ENCODE data around the gene FAM117A. TPM values are rescaled to one million over a fixed set of nuclear protein-coding genes. Genes with fewer than 3 reads are reported as not detected.

Gene FAM117A
- total RNA-seq, 1 experiment from 2014 or later: 0.52 TPM

GRCh38 chr17:49715717-49716279, 48.1 kb downstream of the FAM117A start:
- Histone ChIP-seq H3K79me2 (ENCODE audit: low read length) (no peaks in the 10 kb centered on the region), H3K9me2 (replicated peaks; ENCODE audit: insufficient read depth, low read length) (no peaks in the 10 kb centered on the region), H2AFZ (ENCODE audit: low read length) (no peak overlapping the region), H3K36me3 (ENCODE audit: insufficient read depth, low read length) (no peaks in the 10 kb centered on the region), H3K27ac (ENCODE audit: low read length) (no peak overlapping the region), H3K27me3 (ENCODE audit: low read length) (no peaks in the 10 kb centered on the region; the same call in 1 of the 2 replicates), H3K4me2 (ENCODE audit: low read depth, low read length, poor library complexity, severe bottlenecking) (no peak overlapping the region), H3K4me1 (ENCODE audit: low read length) (no peaks in the 10 kb centered on the region), H3K4me3 (ENCODE audit: low read length) (no peak overlapping the region), H3K9me3 (ENCODE audit: low read length) (no peaks in the 10 kb centered on the region), H3K9ac (ENCODE audit: low read length) (no peak overlapping the region), H4K20me1 (ENCODE audit: insufficient read depth, low read depth, low read length) (no peaks in the 10 kb centered on the region)
- no peak for DNase-seq

- H3K4me3 ChIP-seq (ENCODE audit: low read length): no peak overlapping the region
- H3K9me3 ChIP-seq (ENCODE audit: low read length): no peaks in the 10 kb centered on the region
- H3K4me2 ChIP-seq (ENCODE audit: low read depth, low read length, poor library complexity, severe bottlenecking): no peak overlapping the region
- H3K4me1 ChIP-seq (ENCODE audit: low read length): no peaks in the 10 kb centered on the region
- no peaks in the 10 kb centered on the region for H4K20me1 ChIP-seq (ENCODE audit: insufficient read depth, low read depth, low read length)
- H3K9me2 ChIP-seq (replicated peaks; ENCODE audit: insufficient read depth, low read length): no peaks in the 10 kb centered on the region
- no peaks in the 10 kb centered on the region; the same call in 1 of the 2 replicates for H3K27me3 ChIP-seq (ENCODE audit: low read length)
- no peaks in the 10 kb centered on the region for H3K36me3 ChIP-seq (ENCODE audit: insufficient read depth, low read length)
- DNase-seq: no peak
- no peak overlapping the region for H3K27ac ChIP-seq (ENCODE audit: low read length)
- no peak overlapping the region for H3K9ac ChIP-seq (ENCODE audit: low read length)
- no peaks in the 10 kb centered on the region for H3K79me2 ChIP-seq (ENCODE audit: low read length)
- H2AFZ ChIP-seq (ENCODE audit: low read length): no peak overlapping the region
Observed at GRCh38 chr17:49715216-49715615, 48.7 kb downstream of the FAM117A start.

GRCh38 chr17:49708515-49709183, 55.3 kb downstream of the FAM117A start:
- H2AFZ ChIP-seq (ENCODE audit: low read length): peak overlapping the region; percentile 69; the same call in 1 of the 2 replicates
- peak overlapping the region; percentile 58 for H3K9ac ChIP-seq (ENCODE audit: low read length)
- no peak for DNase-seq

GRCh38 chr17:49707608-49708514, 56.1 kb downstream of the FAM117A start, which contains the start of gene SLC35B1:
Gene SLC35B1, minus strand, starts transcription at chr17:49707964. Its CDS starts 131 bp downstream, at chr17:49707833.
- Histone ChIP-seq H3K4me2 (ENCODE audit: low read depth, low read length, poor library complexity, severe bottlenecking) (peak within 1 kb of the TSS; percentile 85), H3K4me3 (ENCODE audit: low read length) (peak within 1 kb of the TSS; percentile 97), H3K36me3 (ENCODE audit: insufficient read depth, low read length) (peaks cover 23% of the 10 kb centered on the region; the same call in 1 of the 2 replicates), H3K4me1 (ENCODE audit: low read length) (peaks cover 19% of the 10 kb centered on the region), H3K9me2 (replicated peaks; ENCODE audit: insufficient read depth, low read length) (no peaks in the 10 kb centered on the region), H3K9ac (ENCODE audit: low read length) (peak within 1 kb of the TSS; percentile 95), H4K20me1 (ENCODE audit: insufficient read depth, low read depth, low read length) (no peaks in the 10 kb centered on the region), H3K27ac (ENCODE audit: low read length) (peak within 1 kb of the TSS; percentile 60), H2AFZ (ENCODE audit: low read length) (peak within 1 kb of the TSS; percentile 91), H3K9me3 (ENCODE audit: low read length) (no peaks in the 10 kb centered on the region), H3K79me2 (ENCODE audit: low read length) (peaks cover 27% of the 10 kb centered on the region), H3K27me3 (ENCODE audit: low read length) (no peaks in the 10 kb centered on the region)
- peak; percentile 99 for DNase-seq

More at GRCh38 chr17:49708515-49709183, 55.3 kb downstream of the FAM117A start:
- Histone ChIP-seq H3K4me1 (ENCODE audit: low read length) (peaks cover 19% of the 10 kb centered on the region), H3K27me3 (ENCODE audit: low read length) (no peaks in the 10 kb centered on the region), H4K20me1 (ENCODE audit: insufficient read depth, low read depth, low read length) (no peaks in the 10 kb centered on the region), H3K9me3 (ENCODE audit: low read length) (no peaks in the 10 kb centered on the region), H3K4me2 (ENCODE audit: low read depth, low read length, poor library complexity, severe bottlenecking) (peak overlapping the region; percentile 64), H3K79me2 (ENCODE audit: low read length) (peaks cover 27% of the 10 kb centered on the region), H3K4me3 (ENCODE audit: low read length) (peak overlapping the region; percentile 97), H3K36me3 (ENCODE audit: insufficient read depth, low read length) (peaks cover 18% of the 10 kb centered on the region; the same call in 1 of the 2 replicates), H3K9me2 (replicated peaks; ENCODE audit: insufficient read depth, low read length) (no peaks in the 10 kb centered on the region), H3K27ac (ENCODE audit: low read length) (no peak overlapping the region)

GRCh38 chr17:49707246-49707607, 56.7 kb downstream of the FAM117A start:
- Histone ChIP-seq H3K27me3 (ENCODE audit: low read length) (no peaks in the 10 kb centered on the region), H3K9me2 (replicated peaks; ENCODE audit: insufficient read depth, low read length) (no peaks in the 10 kb centered on the region), H3K4me1 (ENCODE audit: low read length) (peaks cover 19% of the 10 kb centered on the region), H3K27ac (ENCODE audit: low read length) (no peak overlapping the region; the same call in 1 of the 2 replicates), H3K9ac (ENCODE audit: low read length) (peak overlapping the region; percentile 95), H3K4me3 (ENCODE audit: low read length) (peak overlapping the region; percentile 97), H3K4me2 (ENCODE audit: low read depth, low read length, poor library complexity, severe bottlenecking) (peak overlapping the region; percentile 85), H3K9me3 (ENCODE audit: low read length) (no peaks in the 10 kb centered on the region), H2AFZ (ENCODE audit: low read length) (peak overlapping the region; percentile 91; the same call in 1 of the 2 replicates), H3K36me3 (ENCODE audit: insufficient read depth, low read length) (peaks cover 23% of the 10 kb centered on the region; the same call in 1 of the 2 replicates), H3K79me2 (ENCODE audit: low read length) (peaks cover 27% of the 10 kb centered on the region), H4K20me1 (ENCODE audit: insufficient read depth, low read depth, low read length) (no peaks in the 10 kb centered on the region)
- peak; percentile 55 for DNase-seq

- Histone ChIP-seq H3K9ac (ENCODE audit: low read length) (no peak overlapping the region), H3K27me3 (ENCODE audit: low read length) (no peaks in the 10 kb centered on the region), H3K4me1 (ENCODE audit: low read length) (peaks cover 19% of the 10 kb centered on the region), H3K79me2 (ENCODE audit: low read length) (peaks cover 27% of the 10 kb centered on the region), H3K36me3 (ENCODE audit: insufficient read depth, low read length) (peaks cover 30% of the 10 kb centered on the region), H3K4me3 (ENCODE audit: low read length) (no peak overlapping the region), H3K9me3 (ENCODE audit: low read length) (no peaks in the 10 kb centered on the region), H2AFZ (ENCODE audit: low read length) (no peak overlapping the region), H4K20me1 (ENCODE audit: insufficient read depth, low read depth, low read length) (no peaks in the 10 kb centered on the region), H3K27ac (ENCODE audit: low read length) (no peak overlapping the region), H3K9me2 (replicated peaks; ENCODE audit: insufficient read depth, low read length) (no peaks in the 10 kb centered on the region), H3K4me2 (ENCODE audit: low read depth, low read length, poor library complexity, severe bottlenecking) (no peak overlapping the region)
- DNase-seq: no peak
Observed at GRCh38 chr17:49705254-49705653, 58.7 kb downstream of the FAM117A start.

- no peak overlapping the region for H3K4me3 ChIP-seq (ENCODE audit: low read length)
- peak; percentile 59 for DNase-seq
- peaks cover 27% of the 10 kb centered on the region for H3K79me2 ChIP-seq (ENCODE audit: low read length)
- peaks cover 31% of the 10 kb centered on the region for H3K36me3 ChIP-seq (ENCODE audit: insufficient read depth, low read length)
- no peak overlapping the region for H3K9ac ChIP-seq (ENCODE audit: low read length)
- no peaks in the 10 kb centered on the region for H3K27me3 ChIP-seq (ENCODE audit: low read length)
- H2AFZ ChIP-seq (ENCODE audit: low read length): no peak overlapping the region
- no peak overlapping the region for H3K4me2 ChIP-seq (ENCODE audit: low read depth, low read length, poor library complexity, severe bottlenecking)
- H3K27ac ChIP-seq (ENCODE audit: low read length): no peak overlapping the region
- no peaks in the 10 kb centered on the region for H3K9me3 ChIP-seq (ENCODE audit: low read length)
- H3K9me2 ChIP-seq (replicated peaks; ENCODE audit: insufficient read depth, low read length): no peaks in the 10 kb centered on the region
- H4K20me1 ChIP-seq (ENCODE audit: insufficient read depth, low read depth, low read length): no peaks in the 10 kb centered on the region
- peaks cover 17% of the 10 kb centered on the region for H3K4me1 ChIP-seq (ENCODE audit: low read length)
Observed at GRCh38 chr17:49703557-49704277, 60.2 kb downstream of the FAM117A start.
